Fibroblast of upper back skin (primary cell): ENCODE data around the gene PRAMEF4.
"Not testable (repeated sequence)": the region's sequence is repeated elsewhere in the genome, so short reads cannot be mapped to it uniquely, and the experiment has no call there.

Source experiments
- DNase-seq: peaks from one replicate; pipeline ENCODE4 v3.0.0-alpha.2; 2013

The PRAMEF4 gene

GRCh38 chr1:12886101-12886500 is at the start of gene PRAMEF4:
PRAMEF4 (minus strand) TSS chr1:12886201; CDS start chr1:12883394, 2,807 bp downstream.
- not testable (repeated sequence) for DNase-seq

- DNase-seq, result not testable (repeated sequence)
Measured at GRCh38 chr1:12924368-12924767, 38.4 kb upstream of the PRAMEF4 start.

- DNase-seq, result not testable (repeated sequence)
Measured at GRCh38 chr1:12921749-12922148, 35.7 kb upstream of the PRAMEF4 start.

- DNase-seq, result not testable (repeated sequence)
Measured at GRCh38 chr1:12916310-12916709, 30.3 kb upstream of the PRAMEF4 start, which contains the start of gene PRAMEF7. PRAMEF7 (plus strand) TSS chr1:12916610; CDS start chr1:12917693, 1,083 bp downstream.

GRCh38 chr1:12903793-12904572 is 18.0 kb upstream of the PRAMEF4 start:
- not testable (repeated sequence) for DNase-seq

GRCh38 chr1:12899186-12899585 is 13.2 kb upstream of the PRAMEF4 start:
- DNase-seq, result not testable (repeated sequence)

- DNase-seq, result not testable (repeated sequence)
Measured at GRCh38 chr1:12898170-12898569, 12.2 kb upstream of the PRAMEF4 start, which contains the start of gene PRAMEF10. PRAMEF10 (minus strand) TSS chr1:12898270; CDS start chr1:12895847, 2,423 bp downstream.

GRCh38 chr1:12878453-12878852 is 7.5 kb downstream of the PRAMEF4 start:
- not testable (repeated sequence) for DNase-seq

- not testable (repeated sequence) for DNase-seq
Measured at GRCh38 chr1:12863131-12863880, 22.7 kb downstream of the PRAMEF4 start.

- DNase-seq, result not testable (repeated sequence)
Measured at GRCh38 chr1:12856786-12857185, 29.2 kb downstream of the PRAMEF4 start, which contains the start of gene PRAMEF2. PRAMEF2 (plus strand) TSS chr1:12857086; CDS start chr1:12859010, 1,924 bp downstream.

GRCh38 chr1:12851779-12852178 is 34.2 kb downstream of the PRAMEF4 start:
- DNase-seq, result no peak

- not testable (repeated sequence) for DNase-seq
Measured at GRCh38 chr1:12848620-12849019, 37.4 kb downstream of the PRAMEF4 start, which contains the start of gene HNRNPCL1. HNRNPCL1 (minus strand) TSS chr1:12848720; CDS start chr1:12848289, 431 bp downstream.

GRCh38 chr1:12833251-12833650 is 52.8 kb downstream of the PRAMEF4 start:
- DNase-seq, result not testable (repeated sequence)

- DNase-seq, result not testable (repeated sequence)
Measured at GRCh38 chr1:12831310-12831709, 54.7 kb downstream of the PRAMEF4 start, which contains the start of gene PRAMEF11. PRAMEF11 (minus strand) TSS chr1:12831410; CDS start chr1:12828789, 2,621 bp downstream.
